K562 (cell line): ENCODE results near the gene SPATS2L. TPM values are rescaled to one million over a fixed set of nuclear protein-coding genes. Genes with fewer than 3 reads are reported as not detected.

ENCODE experiments used
- ATF2 ChIP-seq: sonication (generic); formaldehyde crosslinking; IDR thresholded peaks from 2 replicates; pipeline ENCODE4 v1.8.1; 2022; ENCODE audit warnings: missing genetic modification reagents
- EP400 ChIP-seq: fragments of 450-650 bp; IDR thresholded peaks from 2 replicates; pipeline ENCODE4 v1.6.1; 2017; ENCODE audit warnings: antibody characterized with exemption, mild to moderate bottlenecking, moderate library complexity
- HDGF ChIP-seq: fragments of 450-650 bp; IDR thresholded peaks from 2 replicates; pipeline ENCODE4 v1.6.1; 2016
- HES1 ChIP-seq: fragments of 450-650 bp; IDR thresholded peaks from 2 replicates; pipeline ENCODE4 v1.6.1; 2016; ENCODE audit warnings: low read depth, mild to moderate bottlenecking, moderate library complexity
- ILK ChIP-seq: fragments of 450-650 bp; IDR thresholded peaks from 2 replicates; pipeline ENCODE4 v1.6.1; 2016; ENCODE audit warnings: missing genetic modification characterization, low read depth, mild to moderate bottlenecking, missing compliant biosample characterization, moderate library complexity, borderline replicate concordance
- KDM2B ChIP-seq: fragments of 250-450 bp; sonication (Bioruptor Pico); IDR thresholded peaks from 2 replicates; pipeline ENCODE4 v1.8.0; 2021; ENCODE audit warnings: mild to moderate bottlenecking, moderate library complexity
- MBD2 ChIP-seq: sonication (generic); IDR thresholded peaks from 2 replicates; pipeline ENCODE4 v1.6.1; 2016; ENCODE audit warnings: low read depth, borderline replicate concordance
- PATZ1 ChIP-seq: fragments of 250-450 bp; sonication (Bioruptor Pico); IDR thresholded peaks from 2 replicates; pipeline ENCODE4 v1.5.0; 2020; ENCODE audit warnings: mild to moderate bottlenecking, borderline replicate concordance
- SETDB1 ChIP-seq: IDR thresholded peaks from one replicate; pipeline ENCODE4 v1.6.1; 2012; ENCODE audit warnings: low read length, control low read depth, inconsistent platforms
- SMAD3 ChIP-seq: fragments of 450-650 bp; formaldehyde crosslinking; conservative IDR thresholded peaks from 2 replicates; pipeline ENCODE4 v1.4.0; 2020; ENCODE audit warnings: mild to moderate bottlenecking
- TAL1 ChIP-seq: fragments of 450-650 bp; IDR thresholded peaks from 2 replicates; pipeline ENCODE4 v1.6.1; 2016; ENCODE audit warnings: mild to moderate bottlenecking
- THAP12 ChIP-seq: fragments of 250-450 bp; sonication (Bioruptor Pico); IDR thresholded peaks from 2 replicates; pipeline ENCODE4 v1.9.0; 2021; ENCODE audit warnings: mild to moderate bottlenecking, inconsistent platforms
- TRIM25 ChIP-seq: fragments of 450-650 bp; IDR thresholded peaks from 2 replicates; pipeline ENCODE4 v1.7.0; 2016; ENCODE audit warnings: borderline replicate concordance
- ZBTB12 ChIP-seq: fragments of 250-450 bp; sonication (Bioruptor Pico); IDR thresholded peaks from 2 replicates; pipeline ENCODE4 v1.4.0; 2020
- ZBTB7A ChIP-seq: IDR thresholded peaks from 2 replicates; pipeline ENCODE4 v1.6.1; 2011; ENCODE audit warnings: low read depth, mild to moderate bottlenecking, low read length, moderate library complexity, borderline replicate concordance; ENCODE audit not compliant: control insufficient read depth
- ZFX ChIP-seq: sonication (generic); formaldehyde crosslinking; IDR thresholded peaks from 2 replicates; pipeline ENCODE4 v1.8.0; 2022; ENCODE audit warnings: mild to moderate bottlenecking, missing genetic modification reagents, moderate library complexity
- ZNF140 ChIP-seq: fragments of 250-450 bp; sonication (Bioruptor Pico); IDR thresholded peaks from 2 replicates; pipeline ENCODE4 v1.8.0; 2021; ENCODE audit warnings: moderate library complexity, mild to moderate bottlenecking, inconsistent platforms
- ZNF316 ChIP-seq: fragments of 450-650 bp; IDR thresholded peaks from 2 replicates; pipeline ENCODE4 v1.6.1; 2016
- polyA plus RNA-seq, 8 experiments: library from polyadenylated mRNA; depleted of rRNA in 4 of 8; stranded (reverse) in 5 of 8; unstranded in 3 of 8; fragments of >200 nt; fragmentation: Nextera tagmentation in 2 of 8; fragmentation: Illumina TruSeq in 1 of 8; extraction: Ambion mirVana in 2 of 8; extraction: Trizol in 1 of 8; gene quantifications; 2 replicates each; pipeline versions ENCODE4 v1.2.1 to v1.2.3, GENCODE V29; 2011 to 2014; ENCODE audit warnings: inconsistent platforms in 1 of 8, missing spikeins in 1 of 8
- total RNA-seq, 7 experiments: library from RNA; depleted of rRNA in 6 of 7; stranded (reverse); fragments of >200 nt in 6 of 7; fragmentation: Illumina TruSeq in 2 of 7; extraction: Trizol in 2 of 7; gene quantifications; 2 replicates each; pipeline versions ENCODE4 v1.2.1 to v1.2.3, GENCODE V29; 2011 to 2021; ENCODE audit warnings: low replicate concordance in 1 of 7

Gene SPATS2L
- total and polyA plus RNA-seq, 9 of the 15 experiments (the other 6 are each of a cell fraction or from before 2014, with no cell fraction given) = 11.3 to 41.5 (median 24.9) TPM

GRCh38 chr2:200306196-200306930, at the start of gene SPATS2L (continued):
- TF ChIP-seq ZFX (CRISPR knock-in tag) = no peak
- TF ChIP-seq PATZ1 = no peak
- TF ChIP-seq EP400 = no peak
- no peak for TF ChIP-seq SETDB1
- TF ChIP-seq THAP12 (CRISPR knock-in tag) = no peak
- TF ChIP-seq HDGF = no peak
- TF ChIP-seq ILK = no peak
- no peak for TF ChIP-seq ZNF140 (CRISPR knock-in tag)
- no peak for TF ChIP-seq ZBTB12 (CRISPR knock-in tag)
- TF ChIP-seq ZNF316 = no peak
- TF ChIP-seq KDM2B (CRISPR knock-in tag) = no peak
- no peak for TF ChIP-seq SMAD3 (CRISPR knock-in tag)
- no peak for TF ChIP-seq HES1
- TF ChIP-seq TRIM25 = no peak
- no peak for TF ChIP-seq ATF2
- peak; percentile 28; the same call in 1 of the 2 replicates for TF ChIP-seq ZBTB7A
- TF ChIP-seq MBD2 = no peak
- no peak for TF ChIP-seq TAL1
